Transverse colon (tissue), 3 donors: ENCODE measurements around the gene DEFB123.
A peak's percentile ranks its signal among the peaks of the same experiment; 100 is the strongest.

Source experiments
- POLR2A ChIP-seq: fragments of 450-650 bp; IDR thresholded peaks from one replicate; pipeline ENCODE4 v1.6.1; 2016; ENCODE audit warnings: antibody characterized with exemption, mild to moderate bottlenecking, moderate library complexity
- TF ChIP-seq, protein P1 (sequence below), 5 experiments: fragments of 200-600 bp in 3 of 5; fragments of 450-650 bp in 2 of 5; sonication (generic) in 3 of 5; IDR thresholded peaks; 1 replicate in 2 of 5; 2 replicates in 3 of 5; pipeline ENCODE4 v1.5.1; 2016 to 2017; ENCODE audit warnings: antibody characterized with exemption in 5 of 5, inconsistent platforms in 3 of 5, mild to moderate bottlenecking in 2 of 5, moderate library complexity in 1 of 5

DNA sequence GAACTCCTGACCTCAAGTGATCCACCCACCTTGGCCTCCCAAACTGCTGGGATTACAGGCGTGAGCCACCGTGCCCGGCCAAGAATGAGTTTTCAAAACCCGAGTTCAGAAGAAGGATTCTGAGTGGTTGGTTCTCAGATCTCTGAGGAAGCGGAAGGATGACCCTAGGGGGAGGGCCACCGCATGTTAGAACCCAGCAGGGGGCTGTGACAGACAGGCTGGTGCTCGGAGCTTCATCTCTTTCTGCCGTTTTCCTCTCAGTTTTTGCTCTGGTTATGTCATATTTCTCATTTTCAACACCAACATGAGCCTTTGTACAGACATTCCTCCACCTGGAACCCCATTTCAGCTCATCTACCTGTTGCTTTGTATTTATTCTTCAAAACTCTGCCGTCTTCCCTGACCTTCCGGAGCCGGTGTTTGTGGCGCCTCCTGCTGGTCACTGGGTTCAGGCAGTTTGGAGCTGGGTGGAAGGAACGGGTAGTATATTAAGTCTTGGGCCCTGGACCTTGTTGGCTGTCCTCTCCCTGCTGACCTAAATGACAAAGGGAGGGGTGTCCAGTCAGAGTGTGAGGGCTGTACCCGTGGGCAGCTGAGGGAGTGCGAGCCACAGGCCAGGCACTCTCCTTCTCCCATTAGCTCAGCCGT, at the start of gene DEFB123:
- TF ChIP-seq, protein P1, sequence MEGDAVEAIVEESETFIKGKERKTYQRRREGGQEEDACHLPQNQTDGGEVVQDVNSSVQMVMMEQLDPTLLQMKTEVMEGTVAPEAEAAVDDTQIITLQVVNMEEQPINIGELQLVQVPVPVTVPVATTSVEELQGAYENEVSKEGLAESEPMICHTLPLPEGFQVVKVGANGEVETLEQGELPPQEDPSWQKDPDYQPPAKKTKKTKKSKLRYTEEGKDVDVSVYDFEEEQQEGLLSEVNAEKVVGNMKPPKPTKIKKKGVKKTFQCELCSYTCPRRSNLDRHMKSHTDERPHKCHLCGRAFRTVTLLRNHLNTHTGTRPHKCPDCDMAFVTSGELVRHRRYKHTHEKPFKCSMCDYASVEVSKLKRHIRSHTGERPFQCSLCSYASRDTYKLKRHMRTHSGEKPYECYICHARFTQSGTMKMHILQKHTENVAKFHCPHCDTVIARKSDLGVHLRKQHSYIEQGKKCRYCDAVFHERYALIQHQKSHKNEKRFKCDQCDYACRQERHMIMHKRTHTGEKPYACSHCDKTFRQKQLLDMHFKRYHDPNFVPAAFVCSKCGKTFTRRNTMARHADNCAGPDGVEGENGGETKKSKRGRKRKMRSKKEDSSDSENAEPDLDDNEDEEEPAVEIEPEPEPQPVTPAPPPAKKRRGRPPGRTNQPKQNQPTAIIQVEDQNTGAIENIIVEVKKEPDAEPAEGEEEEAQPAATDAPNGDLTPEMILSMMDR (IDR thresholded peaks at IDR 0.05), result peak in 1 of 5 experiments; percentile 3
- TF ChIP-seq POLR2A, result no peak
